Measurements from ENCODE around the gene TTC4. TPM values are rescaled to one million over a fixed set of nuclear protein-coding genes. Genes with fewer than 3 reads are reported as not detected.
A peak's percentile ranks its signal among the peaks of the same experiment; 100 is the strongest.

TTC4 gene
- total RNA-seq, 1 experiment from 2014 or later, result 25.2 TPM

DNA sequence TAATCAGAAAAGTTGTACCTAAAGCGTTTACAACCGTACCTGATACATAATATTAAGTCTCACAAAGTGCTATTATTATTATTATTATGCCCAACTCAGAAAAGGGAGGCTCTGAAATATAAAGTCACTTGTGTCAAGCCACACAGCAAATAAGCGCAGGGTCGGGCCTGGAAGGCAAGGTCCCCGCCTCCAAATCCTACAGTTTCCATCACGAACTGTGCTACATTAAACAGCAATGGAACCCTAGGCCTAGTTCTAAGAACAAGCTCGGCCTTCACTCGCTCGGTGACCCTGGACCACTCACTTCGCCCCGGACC is 48.1 kb downstream of the TTC4 start:
- BruUV-seq (replicated peaks), result TSS peak; percentile 94
- ATAC-seq (no peak; the same call in 1 of the 2 replicates), DNase-seq (ENCODE audit: low read depth, low spot score) (no peak)
- Histone ChIP-seq H3K27ac (ENCODE audit: low read length) (peak overlapping the region; percentile 92), H3K4me3 (ENCODE audit: low read depth in 2 of 2, low read length in 2 of 2) (peak overlapping the region; percentile 76 to 100), H3K4me1 (ENCODE audit: control insufficient read depth, insufficient read depth, low read length) (peaks cover 3% of the 10 kb centered on the region; the same call in 1 of the 2 replicates), H3K27me3 (ENCODE audit: control insufficient read depth, insufficient read depth, low read length) (no peaks in the 10 kb centered on the region), H3K36me3 (ENCODE audit: control insufficient read depth, insufficient read depth, low read length) (peaks cover 2% of the 10 kb centered on the region; the same call in 1 of the 2 replicates), H3K9me3 (ENCODE audit: control insufficient read depth, insufficient read depth, low read depth, low read length) (no peaks in the 10 kb centered on the region)
- intact Hi-C loops (cut with micrococcal nuclease; ENCODE audit: unreplicated experiment) (no loop called here), in situ Hi-C loops (cut with HindIII; ENCODE audit: low pct_unique_long_range_greater_than_20kb, low sequenced_read_pairs) (no loop called here)
- TF ChIP-seq, protein P1, sequence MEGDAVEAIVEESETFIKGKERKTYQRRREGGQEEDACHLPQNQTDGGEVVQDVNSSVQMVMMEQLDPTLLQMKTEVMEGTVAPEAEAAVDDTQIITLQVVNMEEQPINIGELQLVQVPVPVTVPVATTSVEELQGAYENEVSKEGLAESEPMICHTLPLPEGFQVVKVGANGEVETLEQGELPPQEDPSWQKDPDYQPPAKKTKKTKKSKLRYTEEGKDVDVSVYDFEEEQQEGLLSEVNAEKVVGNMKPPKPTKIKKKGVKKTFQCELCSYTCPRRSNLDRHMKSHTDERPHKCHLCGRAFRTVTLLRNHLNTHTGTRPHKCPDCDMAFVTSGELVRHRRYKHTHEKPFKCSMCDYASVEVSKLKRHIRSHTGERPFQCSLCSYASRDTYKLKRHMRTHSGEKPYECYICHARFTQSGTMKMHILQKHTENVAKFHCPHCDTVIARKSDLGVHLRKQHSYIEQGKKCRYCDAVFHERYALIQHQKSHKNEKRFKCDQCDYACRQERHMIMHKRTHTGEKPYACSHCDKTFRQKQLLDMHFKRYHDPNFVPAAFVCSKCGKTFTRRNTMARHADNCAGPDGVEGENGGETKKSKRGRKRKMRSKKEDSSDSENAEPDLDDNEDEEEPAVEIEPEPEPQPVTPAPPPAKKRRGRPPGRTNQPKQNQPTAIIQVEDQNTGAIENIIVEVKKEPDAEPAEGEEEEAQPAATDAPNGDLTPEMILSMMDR (IDR thresholded peaks at IDR 0.05), result no peak
- TF ChIP-seq TCF7L2 (IDR thresholded peaks at IDR 0.05; ENCODE audit: low read depth, low read length), result no peak
- no peak for TF ChIP-seq POLR2AphosphoS5 (IDR thresholded peaks at IDR 0.05; ENCODE audit: low read depth, low read length)
- TF ChIP-seq SIN3A (IDR thresholded peaks at IDR 0.05; ENCODE audit: borderline replicate concordance, insufficient read depth, low read depth, low read length), result no peak
- TF ChIP-seq, protein P2, sequence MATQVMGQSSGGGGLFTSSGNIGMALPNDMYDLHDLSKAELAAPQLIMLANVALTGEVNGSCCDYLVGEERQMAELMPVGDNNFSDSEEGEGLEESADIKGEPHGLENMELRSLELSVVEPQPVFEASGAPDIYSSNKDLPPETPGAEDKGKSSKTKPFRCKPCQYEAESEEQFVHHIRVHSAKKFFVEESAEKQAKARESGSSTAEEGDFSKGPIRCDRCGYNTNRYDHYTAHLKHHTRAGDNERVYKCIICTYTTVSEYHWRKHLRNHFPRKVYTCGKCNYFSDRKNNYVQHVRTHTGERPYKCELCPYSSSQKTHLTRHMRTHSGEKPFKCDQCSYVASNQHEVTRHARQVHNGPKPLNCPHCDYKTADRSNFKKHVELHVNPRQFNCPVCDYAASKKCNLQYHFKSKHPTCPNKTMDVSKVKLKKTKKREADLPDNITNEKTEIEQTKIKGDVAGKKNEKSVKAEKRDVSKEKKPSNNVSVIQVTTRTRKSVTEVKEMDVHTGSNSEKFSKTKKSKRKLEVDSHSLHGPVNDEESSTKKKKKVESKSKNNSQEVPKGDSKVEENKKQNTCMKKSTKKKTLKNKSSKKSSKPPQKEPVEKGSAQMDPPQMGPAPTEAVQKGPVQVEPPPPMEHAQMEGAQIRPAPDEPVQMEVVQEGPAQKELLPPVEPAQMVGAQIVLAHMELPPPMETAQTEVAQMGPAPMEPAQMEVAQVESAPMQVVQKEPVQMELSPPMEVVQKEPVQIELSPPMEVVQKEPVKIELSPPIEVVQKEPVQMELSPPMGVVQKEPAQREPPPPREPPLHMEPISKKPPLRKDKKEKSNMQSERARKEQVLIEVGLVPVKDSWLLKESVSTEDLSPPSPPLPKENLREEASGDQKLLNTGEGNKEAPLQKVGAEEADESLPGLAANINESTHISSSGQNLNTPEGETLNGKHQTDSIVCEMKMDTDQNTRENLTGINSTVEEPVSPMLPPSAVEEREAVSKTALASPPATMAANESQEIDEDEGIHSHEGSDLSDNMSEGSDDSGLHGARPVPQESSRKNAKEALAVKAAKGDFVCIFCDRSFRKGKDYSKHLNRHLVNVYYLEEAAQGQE (IDR thresholded peaks at IDR 0.05; ENCODE audit: insufficient read depth in 1 of 2, low read depth in 2 of 2, low read length in 1 of 2), result no peak
- CTCF ChIA-PET, result no interaction called here
- POLR2A ChIA-PET, result no interaction called here

DNA sequence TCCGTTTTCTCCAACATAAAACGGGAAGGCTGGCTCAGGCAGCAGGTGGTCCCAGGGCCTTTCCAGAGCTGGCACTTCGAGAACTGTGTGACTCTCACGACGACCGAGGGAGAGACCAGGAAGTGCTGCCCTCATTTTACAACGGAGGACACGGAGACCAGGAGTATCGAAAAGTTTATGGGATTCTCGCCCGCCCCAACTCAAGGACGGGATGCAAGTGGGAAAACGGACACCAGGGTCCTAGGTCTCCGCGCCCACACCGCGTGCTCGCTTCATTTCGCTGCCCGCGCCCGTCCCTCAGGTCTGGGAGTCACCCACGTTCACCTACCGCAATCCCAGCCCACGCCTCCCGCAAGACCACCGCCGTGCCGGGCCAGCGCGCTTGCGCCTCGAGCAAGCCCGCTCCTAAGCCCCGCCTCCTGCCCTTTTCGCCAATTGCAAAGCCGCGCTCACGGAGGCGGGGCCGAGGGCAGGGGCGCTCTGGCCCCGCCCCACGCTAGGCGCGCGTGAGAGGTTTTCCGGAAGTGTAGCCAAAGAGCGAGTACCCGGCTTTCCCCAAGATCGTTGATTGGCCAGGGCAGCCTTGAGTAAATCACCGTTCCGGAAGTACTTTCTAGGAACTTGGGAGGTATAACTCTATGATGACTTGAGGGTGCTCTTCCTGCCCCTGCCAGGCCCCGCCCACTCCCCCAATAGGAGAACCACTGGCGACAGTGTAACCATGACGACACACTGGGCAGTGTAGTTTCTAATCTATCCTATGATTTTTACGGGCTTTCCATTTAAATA is 48.7 kb downstream of the TTC4 start, which contains the start of gene PARS2:
Gene PARS2 (minus strand): TSS at position 391 of the 789 bp plus-strand sequence. CDS start 5,362 bp downstream, outside the sequence.
- CTCF ChIA-PET, result interaction anchor here (0.5 kb wide), 1 partner anchor 582 kb away, joined by 4 read pairs; no protein-coding TSS in a partner anchor

More for the DNA sequence above, 48.7 kb downstream of the TTC4 start, which contains the start of gene PARS2:
- Histone ChIP-seq H3K27me3 (ENCODE audit: control insufficient read depth, insufficient read depth, low read length) (no peaks in the 10 kb centered on the region), H3K4me3 (ENCODE audit: low read depth in 2 of 2, low read length in 2 of 2) (peak within 1 kb of the TSS; percentile 76 to 100), H3K36me3 (ENCODE audit: control insufficient read depth, insufficient read depth, low read length) (peaks cover 2% of the 10 kb centered on the region; the same call in 1 of the 2 replicates), H3K27ac (ENCODE audit: low read length) (peak within 1 kb of the TSS; percentile 92), H3K4me1 (ENCODE audit: control insufficient read depth, insufficient read depth, low read length) (peaks cover 3% of the 10 kb centered on the region; the same call in 1 of the 2 replicates), H3K9me3 (ENCODE audit: control insufficient read depth, insufficient read depth, low read depth, low read length) (no peaks in the 10 kb centered on the region)
- peak; percentile 98 for ATAC-seq
- POLR2A ChIA-PET, result no interaction called here
- no TSS peak for BruUV-seq (replicated peaks)
- TF ChIP-seq SIN3A (IDR thresholded peaks at IDR 0.05; ENCODE audit: borderline replicate concordance, insufficient read depth, low read depth, low read length), result 0 out of 2 replicates have a peak, but pooled peaks have one; percentile 83
- TF ChIP-seq TCF7L2 (IDR thresholded peaks at IDR 0.05; ENCODE audit: low read depth, low read length), result no peak
- TF ChIP-seq POLR2AphosphoS5 (IDR thresholded peaks at IDR 0.05; ENCODE audit: low read depth, low read length), result peak; percentile 88
- peak; percentile 99 for DNase-seq (ENCODE audit: low read depth, low spot score)
- intact Hi-C loops (cut with micrococcal nuclease; ENCODE audit: unreplicated experiment) (no loop called here), in situ Hi-C loops (cut with HindIII; ENCODE audit: low pct_unique_long_range_greater_than_20kb, low sequenced_read_pairs) (no loop called here)

All from Panc1 (cell line).